Hematopoietic multipotent progenitor cell treated with erythropoietin and hydrocortisone succinate and interleukin-3 and kit ligand, for 8 days (in vitro differentiated cells): Measurements from ENCODE around the gene LRRC23.

Source experiments
- DNase-seq: peaks from one replicate; pipeline ENCODE4 v3.0.0-alpha.2; 2015

The LRRC23 gene

GRCh38 chr12:6946033-6946919 is 41.7 kb downstream of the LRRC23 start:
- peak; percentile 67 for DNase-seq

GRCh38 chr12:6946920-6947374 is 42.3 kb downstream of the LRRC23 start:
- DNase-seq: no peak

GRCh38 chr12:6947615-6948014 is 43.0 kb downstream of the LRRC23 start:
- DNase-seq: no peak

- peak; percentile 62 for DNase-seq
Measured at GRCh38 chr12:6948873-6949594, 44.4 kb downstream of the LRRC23 start.

- DNase-seq: peak; percentile 67
Measured at GRCh38 chr12:6950401-6950801, 45.8 kb downstream of the LRRC23 start.

GRCh38 chr12:6950811-6951540 is 46.4 kb downstream of the LRRC23 start, which contains the start of gene PTPN6:
PTPN6 (plus strand) TSS chr12:6951356; CDS start chr12:6951513, 157 bp downstream.
- DNase-seq: peak; percentile 76

- no peak for DNase-seq
Measured at GRCh38 chr12:6951551-6952120, 47.0 kb downstream of the LRRC23 start.

- DNase-seq: peak; percentile 59
Measured at GRCh38 chr12:6952121-6952862, 47.7 kb downstream of the LRRC23 start.

GRCh38 chr12:6952863-6953441 is 48.3 kb downstream of the LRRC23 start:
- no peak for DNase-seq

- DNase-seq: peak; percentile 92
Measured at GRCh38 chr12:6953442-6954315, 49.1 kb downstream of the LRRC23 start.

- no peak for DNase-seq
Measured at GRCh38 chr12:6954316-6955107, 49.9 kb downstream of the LRRC23 start.

GRCh38 chr12:6955108-6956020 is 50.7 kb downstream of the LRRC23 start:
- DNase-seq: no peak

- DNase-seq: no peak
Measured at GRCh38 chr12:6956021-6956727, 51.6 kb downstream of the LRRC23 start.

- DNase-seq: no peak
Measured at GRCh38 chr12:6957151-6957701, 52.6 kb downstream of the LRRC23 start.

GRCh38 chr12:6957741-6958608 is 53.4 kb downstream of the LRRC23 start:
- no peak for DNase-seq

- no peak for DNase-seq
Measured at GRCh38 chr12:6958609-6959057, 54.0 kb downstream of the LRRC23 start.
